GM13976 (cell line): ENCODE measurements around the gene USP7.

ENCODE experiments used
- DNase-seq: peaks from one replicate; pipeline ENCODE4 v3.0.0; 2012; ENCODE audit warnings: low spot score
- in situ Hi-C: fragments of 300-500 bp; cut with MboI; formaldehyde crosslinking; loops from one replicate; pipeline ENCODE4 v1.12.0; 2022; ENCODE audit warnings: low sequenced_read_pairs, mixed read lengths, inconsistent platforms; ENCODE audit not compliant: unreplicated experiment
- TF ChIP-seq, protein P1 (sequence below): IDR thresholded peaks from 2 replicates; pipeline ENCODE4 v1.5.1; 2012; ENCODE audit warnings: borderline replicate concordance, mild to moderate bottlenecking; ENCODE audit not compliant: insufficient read depth; ENCODE audit errors: extremely low read depth, missing control alignments, control extremely low read depth

The USP7 gene

DNA sequence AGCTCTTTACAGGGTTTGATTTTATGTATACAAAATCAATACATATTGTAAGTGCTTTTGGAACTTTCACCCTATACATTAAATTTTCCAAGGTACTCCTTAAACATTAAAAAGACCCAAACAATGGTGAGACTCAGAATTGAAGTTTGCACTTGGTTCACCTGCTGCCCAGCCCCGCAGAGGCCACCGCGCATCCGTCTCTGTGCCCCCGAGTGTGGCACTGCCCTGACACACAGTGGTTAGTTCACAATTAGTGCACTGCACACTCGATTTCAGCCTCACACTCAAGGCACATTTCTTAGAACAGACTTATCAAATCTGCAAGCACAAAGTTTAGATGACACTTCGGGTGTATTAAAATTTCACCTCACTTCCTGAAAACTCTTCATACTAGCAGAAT lies 38.3 kb downstream of the USP7 start:
- TF ChIP-seq, protein P1, sequence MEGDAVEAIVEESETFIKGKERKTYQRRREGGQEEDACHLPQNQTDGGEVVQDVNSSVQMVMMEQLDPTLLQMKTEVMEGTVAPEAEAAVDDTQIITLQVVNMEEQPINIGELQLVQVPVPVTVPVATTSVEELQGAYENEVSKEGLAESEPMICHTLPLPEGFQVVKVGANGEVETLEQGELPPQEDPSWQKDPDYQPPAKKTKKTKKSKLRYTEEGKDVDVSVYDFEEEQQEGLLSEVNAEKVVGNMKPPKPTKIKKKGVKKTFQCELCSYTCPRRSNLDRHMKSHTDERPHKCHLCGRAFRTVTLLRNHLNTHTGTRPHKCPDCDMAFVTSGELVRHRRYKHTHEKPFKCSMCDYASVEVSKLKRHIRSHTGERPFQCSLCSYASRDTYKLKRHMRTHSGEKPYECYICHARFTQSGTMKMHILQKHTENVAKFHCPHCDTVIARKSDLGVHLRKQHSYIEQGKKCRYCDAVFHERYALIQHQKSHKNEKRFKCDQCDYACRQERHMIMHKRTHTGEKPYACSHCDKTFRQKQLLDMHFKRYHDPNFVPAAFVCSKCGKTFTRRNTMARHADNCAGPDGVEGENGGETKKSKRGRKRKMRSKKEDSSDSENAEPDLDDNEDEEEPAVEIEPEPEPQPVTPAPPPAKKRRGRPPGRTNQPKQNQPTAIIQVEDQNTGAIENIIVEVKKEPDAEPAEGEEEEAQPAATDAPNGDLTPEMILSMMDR: no peak
- DNase-seq: no peak
- in situ Hi-C loops: no loop called here

DNA sequence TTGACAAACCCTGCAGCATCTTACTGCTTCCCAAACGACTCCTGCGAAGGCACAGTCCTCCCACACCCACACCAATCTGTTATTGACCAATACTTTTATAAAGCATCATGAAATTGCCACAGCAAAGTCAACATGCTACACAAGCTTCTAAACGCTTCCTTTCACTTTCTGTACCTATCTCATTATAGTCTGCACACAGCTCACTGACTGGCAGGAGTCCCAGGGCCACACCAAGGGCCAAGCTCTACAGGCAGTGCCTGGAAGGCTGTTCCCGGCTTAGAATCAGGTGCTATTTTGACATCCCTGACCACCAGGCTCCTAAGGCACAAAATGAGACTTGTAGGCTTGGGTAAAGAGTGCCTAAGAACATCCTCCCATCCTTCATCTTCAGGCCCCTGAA lies 39.5 kb downstream of the USP7 start:
- peak; percentile 47 for DNase-seq
- TF ChIP-seq, protein P1: no peak
- in situ Hi-C loops: no loop called here

DNA sequence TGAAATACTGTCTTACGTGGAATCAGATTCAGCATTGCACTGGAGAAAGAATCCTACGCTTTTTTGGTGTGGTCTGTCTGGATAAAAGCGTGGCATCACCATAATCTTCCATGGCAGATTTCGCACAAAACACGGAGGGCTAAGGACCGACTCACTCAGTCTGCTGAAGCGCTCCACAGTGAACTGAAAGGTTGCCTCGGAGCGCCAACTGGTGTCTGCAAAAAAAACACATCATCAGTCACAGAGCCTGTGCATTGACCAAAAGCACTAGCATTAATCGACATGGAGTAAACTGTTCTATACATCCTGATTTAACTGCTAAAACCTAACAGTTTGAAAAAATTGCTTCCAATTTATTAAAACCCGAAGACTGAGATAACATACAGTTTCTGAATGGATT lies 40.5 kb downstream of the USP7 start:
- TF ChIP-seq, protein P1: no peak
- in situ Hi-C loops: no loop called here

DNA sequence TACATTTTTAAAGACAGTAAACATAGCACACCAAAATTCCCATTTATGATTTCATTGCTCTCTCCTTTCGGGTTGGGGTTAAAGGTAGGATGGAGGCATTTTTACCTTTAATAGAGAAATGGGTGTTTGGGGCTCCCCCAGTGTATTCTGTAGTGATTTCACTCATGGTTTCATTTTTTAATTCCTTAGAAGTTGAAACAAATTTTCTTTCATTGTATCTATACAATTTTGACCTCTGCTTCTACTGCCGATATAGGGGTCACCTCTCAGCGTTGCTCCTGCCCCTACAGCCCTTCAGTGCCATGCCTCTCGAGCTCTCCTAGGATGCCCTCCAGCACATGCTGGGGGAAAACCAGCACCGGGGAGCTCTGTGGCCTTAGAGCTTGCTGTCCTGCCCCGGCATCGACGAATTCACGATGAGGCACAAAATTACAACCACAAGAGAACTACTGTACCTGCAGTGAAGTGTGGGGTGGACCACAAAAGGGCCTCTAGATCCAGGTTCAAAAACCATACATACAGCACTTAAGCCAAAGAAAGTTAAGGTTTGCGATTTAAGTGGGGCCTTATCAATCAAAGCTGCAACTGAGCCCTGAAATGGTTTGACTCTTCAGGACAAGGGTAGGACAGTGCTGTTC lies 42.2 kb downstream of the USP7 start:
- no peak for DNase-seq
- TF ChIP-seq, protein P1: no peak
- in situ Hi-C loops: no loop called here

More for the DNA sequence above, 40.5 kb downstream of the USP7 start:
- DNase-seq: no peak

DNA sequence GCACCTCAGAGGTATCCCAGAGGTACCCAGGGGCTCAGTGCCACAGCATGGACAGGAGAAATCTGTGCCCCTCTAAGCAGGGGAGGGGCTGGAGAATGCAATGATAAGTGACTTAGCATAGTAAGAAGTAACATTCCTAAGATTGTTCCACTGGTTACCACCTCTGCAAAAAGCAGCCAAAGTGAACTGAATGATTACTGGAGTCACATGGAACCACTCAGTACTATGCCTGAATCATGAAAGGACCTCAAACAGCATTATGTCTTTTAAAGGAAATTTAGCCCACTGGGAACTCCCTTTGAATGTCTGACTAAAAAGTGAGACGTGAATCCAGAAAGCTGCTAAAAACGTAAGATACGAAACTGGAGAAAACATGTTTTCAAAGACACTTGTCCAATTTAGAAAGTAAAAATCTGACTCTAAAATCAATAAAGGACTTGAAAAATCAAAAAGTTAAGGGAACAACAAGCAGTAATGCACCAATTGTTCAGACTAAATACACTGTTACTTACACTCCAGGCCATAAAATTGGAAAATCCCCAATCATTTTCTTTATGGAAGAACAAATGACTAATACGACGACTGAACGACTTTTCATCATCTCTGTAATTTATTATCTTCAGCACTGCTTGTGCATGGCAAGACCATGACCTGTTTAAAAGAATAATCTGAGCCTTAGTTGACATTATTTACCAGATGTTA lies 42.9 kb downstream of the USP7 start:
- DNase-seq: no peak
- in situ Hi-C loops: no loop called here
- TF ChIP-seq, protein P1: no peak

DNA sequence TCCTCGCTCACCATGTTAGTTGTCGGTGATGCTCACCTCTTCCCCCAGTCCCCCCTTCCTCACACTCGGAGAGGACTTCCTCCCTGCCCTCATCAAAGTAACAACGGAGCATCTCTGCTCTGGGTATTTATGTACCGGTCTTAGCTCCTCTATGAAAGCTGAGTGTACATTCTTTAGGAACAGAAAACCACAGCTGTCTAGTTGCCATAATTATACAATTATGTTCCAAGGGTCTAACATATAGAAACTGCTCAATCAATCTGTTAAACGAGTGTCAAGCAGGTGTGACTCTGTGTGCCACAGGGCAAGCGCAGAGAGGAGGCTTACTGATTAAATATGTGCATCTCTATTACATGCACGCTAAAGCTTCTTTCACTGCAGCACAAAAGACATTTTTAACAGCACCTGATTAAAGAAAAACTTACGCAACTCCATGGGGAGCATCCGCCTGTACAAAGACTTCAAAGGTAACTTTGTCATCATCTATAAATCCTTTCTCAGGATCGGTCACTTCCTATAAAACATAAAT lies 43.7 kb downstream of the USP7 start:
- TF ChIP-seq, protein P1: no peak
- no peak for DNase-seq
- in situ Hi-C loops: no loop called here
